Trophoblast cell (in vitro differentiated cells and primary cell): ENCODE measurements around the gene ZNF492.
A peak's percentile ranks its signal among the peaks of the same experiment; 100 is the strongest.
"Not testable (repeated sequence)": the region's sequence is repeated elsewhere in the genome, so short reads cannot be mapped to it uniquely, and the experiment has no call there.

Source experiments
- DNase-seq, 2 donors: peaks; one replicate each; pipeline ENCODE4 v3.0.0-alpha.2; 2016
- H2AFZ ChIP-seq: 2 replicates; pipeline ENCODE4 v1.6.1; 2013; ENCODE audit warnings: low read length, moderate library complexity, mild to moderate bottlenecking; ENCODE audit not compliant: insufficient read depth, poor library complexity
- H2AK5ac ChIP-seq: 2 replicates; pipeline ENCODE4 v1.6.1; 2013; ENCODE audit warnings: mild to moderate bottlenecking, low read length
- H2BK120ac ChIP-seq: 2 replicates; pipeline ENCODE4 v1.6.1; 2013; ENCODE audit warnings: low read length, mild to moderate bottlenecking, moderate library complexity; ENCODE audit not compliant: insufficient read depth, poor library complexity
- H2BK12ac ChIP-seq: 2 replicates; pipeline ENCODE4 v1.6.1; 2013; ENCODE audit warnings: mild to moderate bottlenecking, low read length, moderate library complexity
- H2BK5ac ChIP-seq: 2 replicates; pipeline ENCODE4 v1.6.1; 2013; ENCODE audit warnings: low read length, low read depth, moderate library complexity, mild to moderate bottlenecking; ENCODE audit not compliant: poor library complexity
- H3K14ac ChIP-seq: 2 replicates; pipeline ENCODE4 v1.6.1; 2013; ENCODE audit warnings: mild to moderate bottlenecking, low read length
- H3K18ac ChIP-seq: 2 replicates; pipeline ENCODE4 v1.6.1; 2013; ENCODE audit warnings: mild to moderate bottlenecking, low read length
- H3K23ac ChIP-seq: 2 replicates; pipeline ENCODE4 v1.6.1; 2013; ENCODE audit warnings: low read length
- H3K27ac ChIP-seq: 2 replicates; pipeline ENCODE4 v1.5.1; 2013; ENCODE audit warnings: low read depth, mild to moderate bottlenecking, inconsistent platforms, low read length, moderate library complexity
- H3K27me3 ChIP-seq: 2 replicates; pipeline ENCODE4 v1.6.1; 2013; ENCODE audit warnings: inconsistent platforms, mild to moderate bottlenecking, low read length, moderate library complexity; ENCODE audit not compliant: insufficient read depth
- H3K36me3 ChIP-seq, 2 experiments: 1 replicate in 1 of 2; 2 replicates in 1 of 2; pipeline ENCODE4 v1.6.1; 2013; ENCODE audit warnings: low read length in 2 of 2, mild to moderate bottlenecking in 2 of 2, moderate library complexity in 1 of 2; ENCODE audit not compliant: insufficient read depth in 2 of 2, control insufficient read depth in 1 of 2
- H3K4ac ChIP-seq: 2 replicates; pipeline ENCODE4 v1.6.1; 2013; ENCODE audit warnings: low read depth, mild to moderate bottlenecking, low read length, moderate library complexity
- H3K4me1 ChIP-seq, 2 experiments: 1 replicate in 1 of 2; 2 replicates in 1 of 2; pipeline ENCODE4 v1.6.1; 2013; ENCODE audit warnings: low read length in 2 of 2, mild to moderate bottlenecking in 2 of 2, moderate library complexity in 1 of 2; ENCODE audit not compliant: insufficient read depth in 2 of 2, control insufficient read depth in 1 of 2
- H3K4me2 ChIP-seq: 2 replicates; pipeline ENCODE4 v1.6.1; 2013; ENCODE audit warnings: inconsistent platforms, mild to moderate bottlenecking, low read length, moderate library complexity
- H3K4me3 ChIP-seq: 2 replicates; pipeline ENCODE4 v1.5.1; 2013; ENCODE audit warnings: mild to moderate bottlenecking, low read depth, low read length, inconsistent platforms
- H3K79me1 ChIP-seq: one replicate; pipeline ENCODE4 v1.6.1; 2013; ENCODE audit warnings: low read length
- H3K79me2 ChIP-seq: 2 replicates; pipeline ENCODE4 v1.6.1; 2013; ENCODE audit warnings: low read length, mild to moderate bottlenecking; ENCODE audit not compliant: control insufficient read depth, insufficient read depth, poor library complexity
- H3K9ac ChIP-seq: 2 replicates; pipeline ENCODE4 v1.6.1; 2013; ENCODE audit warnings: mild to moderate bottlenecking, low read length
- H3K9me3 ChIP-seq: 2 replicates; pipeline ENCODE4 v1.6.1; 2013; ENCODE audit warnings: low read depth, mild to moderate bottlenecking, control low read depth, inconsistent platforms, low read length; ENCODE audit not compliant: insufficient read depth
- H4K12ac ChIP-seq: 2 replicates; pipeline ENCODE4 v1.6.1; 2013; ENCODE audit warnings: low read depth, mild to moderate bottlenecking, low read length, moderate library complexity
- H4K8ac ChIP-seq: 2 replicates; pipeline ENCODE4 v1.6.1; 2013; ENCODE audit warnings: low read depth, mild to moderate bottlenecking, low read length, moderate library complexity
- H4K91ac ChIP-seq: one replicate; pipeline ENCODE4 v1.6.1; 2013; ENCODE audit warnings: low read depth, mild to moderate bottlenecking, low read length, moderate library complexity
- WGBS: extraction: QIAGEN DNeasy Blood & Tissue Kit; methylation state at CpG from one replicate; pipeline ENCODE4 v1.1.7; 2013; ENCODE audit warnings: missing lambda C conversion rate; ENCODE audit not compliant: insufficient read length, insufficient coverage; ENCODE audit errors: extremely low coverage; 5-methylcytosine and 5-hydroxymethylcytosine counted together

ZNF492 gene

GRCh38 chr19:22628401-22628800 lies 5.7 kb upstream of the ZNF492 start:
- Histone ChIP-seq H3K27me3 (no peaks in the 10 kb centered on the region), H3K4me3 (no peak overlapping the region), H3K79me2 (no peaks in the 10 kb centered on the region), H3K9me3 (peaks cover 42% of the 10 kb centered on the region), H2BK5ac (no peak overlapping the region), H3K79me1 (no peaks in the 10 kb centered on the region), H3K36me3 (no peaks in the 10 kb centered on the region), H3K18ac (no peak overlapping the region), H2AFZ (no peak overlapping the region), H3K9ac (no peak overlapping the region), H2BK120ac (no peak overlapping the region), H4K12ac (no peak overlapping the region), H3K4me1 (no peaks in the 10 kb centered on the region), H3K14ac (no peak overlapping the region), H4K91ac (no peak overlapping the region), H3K4me2 (no peak overlapping the region), H4K8ac (no peak overlapping the region), H2BK12ac (no peak overlapping the region), H3K23ac (no peak overlapping the region), H3K4ac (no peak overlapping the region), H3K27ac (no peak overlapping the region), H2AK5ac (no peak overlapping the region)
- no peak for DNase-seq
- WGBS: no CpG with 5 or more reads among the region's 6 CpGs

- Histone ChIP-seq H3K27me3 (no peaks in the 10 kb centered on the region), H3K9ac (no peak overlapping the region), H4K12ac (no peak overlapping the region), H3K79me1 (no peaks in the 10 kb centered on the region), H3K4me1 (no peaks in the 10 kb centered on the region), H2BK12ac (no peak overlapping the region), H4K8ac (no peak overlapping the region), H3K36me3 (no peaks in the 10 kb centered on the region), H2AFZ (no peak overlapping the region), H3K79me2 (no peaks in the 10 kb centered on the region), H3K4me3 (no peak overlapping the region), H3K4me2 (no peak overlapping the region), H3K14ac (no peak overlapping the region), H3K23ac (no peak overlapping the region), H2BK120ac (no peak overlapping the region), H2BK5ac (no peak overlapping the region), H4K91ac (no peak overlapping the region), H3K4ac (no peak overlapping the region), H3K27ac (no peak overlapping the region), H3K9me3 (peaks cover 17% of the 10 kb centered on the region), H2AK5ac (no peak overlapping the region), H3K18ac (no peak overlapping the region)
- no CpG with 5 or more reads among the region's 24 CpGs for WGBS
- peak in 1 of 2 donors; percentile 6 for DNase-seq
These were observed 315 bp downstream of the ZNF492 start for GRCh38 chr19:22634450-22634827.

GRCh38 chr19:22685493-22685892 lies 51.4 kb downstream of the ZNF492 start:
- H3K4me1 ChIP-seq, H4K91ac ChIP-seq, H2AFZ ChIP-seq, H2AK5ac ChIP-seq, H3K27me3 ChIP-seq, H3K4ac ChIP-seq, H3K36me3 ChIP-seq, H3K14ac ChIP-seq, DNase-seq, H3K4me3 ChIP-seq, H3K9ac ChIP-seq, H3K79me1 ChIP-seq, H3K9me3 ChIP-seq, H3K79me2 ChIP-seq, H4K12ac ChIP-seq, H3K23ac ChIP-seq, H3K27ac ChIP-seq, H2BK12ac ChIP-seq, H3K18ac ChIP-seq, H3K4me2 ChIP-seq, H2BK5ac ChIP-seq, H2BK120ac ChIP-seq, H4K8ac ChIP-seq: not testable (repeated sequence)
- no CpG with 5 or more reads among the region's 2 CpGs for WGBS

GRCh38 chr19:22702661-22703060 lies 68.5 kb downstream of the ZNF492 start:
- not testable (repeated sequence) for H3K27ac ChIP-seq, H3K9ac ChIP-seq, H3K27me3 ChIP-seq, H4K8ac ChIP-seq, H3K4me2 ChIP-seq, H4K12ac ChIP-seq, H3K18ac ChIP-seq, H4K91ac ChIP-seq, H2AK5ac ChIP-seq, H2BK120ac ChIP-seq, H3K14ac ChIP-seq, H3K79me1 ChIP-seq, H3K4me3 ChIP-seq, H2AFZ ChIP-seq, H2BK12ac ChIP-seq, H3K36me3 ChIP-seq, H2BK5ac ChIP-seq, H3K4me1 ChIP-seq, H3K23ac ChIP-seq, DNase-seq, H3K4ac ChIP-seq, H3K79me2 ChIP-seq
- no CpG with 5 or more reads among the region's 22 CpGs for WGBS
- peaks cover 22% of the 10 kb centered on the region for H3K9me3 ChIP-seq
